Stimulated activated CD8-positive, alpha-beta memory T cell treated with anti-CD3 and anti-CD28 coated beads, Interleukin-4, amount 100 ng/mL, for 24 hours (primary cell): ENCODE measurements around the gene PDGFD.

ENCODE experiments used
- DNase-seq: peaks from one replicate; pipeline ENCODE4 v3.0.0-alpha.2; 2020; ENCODE audit warnings: low read depth

Gene PDGFD

DNA sequence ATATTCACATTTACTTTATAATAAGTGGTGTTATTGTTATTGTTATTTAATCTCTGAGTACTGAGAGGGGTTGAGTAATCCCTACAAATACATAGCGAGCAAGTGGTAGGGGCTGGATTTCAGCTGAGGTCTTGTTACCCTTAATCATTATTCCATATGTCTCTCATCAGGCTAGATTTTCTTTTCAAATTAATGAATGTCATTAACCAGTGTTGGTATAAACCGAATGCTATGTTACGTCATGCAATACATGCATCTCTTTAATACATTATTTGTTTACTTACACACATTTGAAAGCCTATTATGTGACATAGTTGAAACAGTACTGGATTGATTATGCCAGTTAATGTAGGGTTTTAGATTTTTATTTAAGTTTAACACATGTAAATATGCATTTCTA is 18.9 kb downstream of the PDGFD start:
- no peak for DNase-seq

DNA sequence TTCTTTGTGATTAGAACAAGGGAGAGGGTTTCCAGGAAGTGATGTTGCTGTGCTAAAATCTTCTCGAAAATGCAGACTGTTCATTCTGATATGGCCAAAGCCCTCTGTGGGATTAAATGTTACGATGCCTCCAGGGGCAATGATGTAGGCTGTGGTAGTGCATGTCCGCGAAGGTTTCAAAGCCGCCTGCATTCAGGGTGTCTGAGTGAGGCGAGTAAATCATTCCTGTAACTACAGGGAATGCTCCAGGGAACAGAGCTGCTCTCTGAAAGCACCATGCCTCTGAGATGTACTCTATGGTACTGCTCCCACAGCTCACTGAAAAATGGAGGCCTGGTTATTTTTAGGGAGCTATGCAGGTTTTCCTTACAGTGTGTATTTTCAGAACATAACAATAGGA is 21.2 kb downstream of the PDGFD start:
- no peak for DNase-seq

DNA sequence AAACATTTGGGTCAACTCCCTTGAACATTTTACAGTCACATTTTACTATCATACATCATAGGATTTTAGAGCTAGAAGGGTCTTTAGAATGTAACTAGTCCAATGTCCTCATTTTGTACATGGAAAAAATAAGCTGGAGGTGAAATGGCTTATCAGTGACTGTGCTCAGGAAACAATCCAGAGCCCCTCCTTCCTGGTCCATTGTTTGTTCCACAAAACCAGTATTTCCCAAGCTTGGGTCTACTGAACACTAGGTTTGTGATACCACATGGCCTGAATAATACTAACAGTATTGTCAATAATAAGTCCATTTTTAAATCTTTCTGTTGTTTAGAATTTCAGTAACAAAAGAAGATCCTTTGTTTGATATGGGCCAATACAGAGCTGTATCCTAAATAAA is 27.1 kb downstream of the PDGFD start:
- DNase-seq = no peak

DNA sequence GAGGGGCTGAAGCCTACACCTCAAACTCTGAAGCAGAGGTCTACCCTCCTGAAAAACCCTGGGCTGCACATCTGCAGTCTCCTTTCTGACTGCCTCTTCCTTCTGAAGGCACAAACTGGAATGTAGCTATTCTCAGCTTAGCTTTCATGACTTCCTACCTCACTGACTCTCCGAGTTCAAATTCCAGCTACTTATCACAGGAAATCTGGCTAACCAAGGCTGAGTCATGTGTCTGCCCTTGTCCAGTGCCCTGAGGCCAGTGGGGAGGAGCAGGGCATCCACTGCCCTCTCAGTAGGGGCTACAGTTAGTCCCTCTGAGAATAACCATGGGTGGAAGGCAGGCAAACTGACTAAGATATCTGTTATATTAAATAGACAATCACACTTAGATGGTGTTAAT is 29.2 kb downstream of the PDGFD start:
- no peak for DNase-seq

DNA sequence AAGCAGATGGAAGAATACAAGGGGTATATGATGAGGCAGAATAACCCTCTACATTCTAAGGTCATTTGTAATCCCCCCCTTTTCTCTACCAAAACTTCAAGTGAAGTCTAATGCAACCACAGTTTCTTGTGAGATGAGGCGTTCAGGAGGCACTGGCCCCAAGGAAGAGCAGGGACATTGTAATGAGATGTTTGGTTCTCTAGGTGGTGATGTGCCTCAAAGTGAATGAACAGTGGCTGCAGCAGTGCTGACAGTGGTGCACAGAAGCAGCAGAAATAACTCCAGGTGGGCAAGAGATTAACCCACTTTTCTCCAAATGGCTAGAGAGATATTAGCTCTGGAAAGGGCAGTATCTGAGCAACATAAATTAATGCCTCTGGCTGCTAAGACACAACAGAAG is 33.8 kb downstream of the PDGFD start:
- DNase-seq = no peak

DNA sequence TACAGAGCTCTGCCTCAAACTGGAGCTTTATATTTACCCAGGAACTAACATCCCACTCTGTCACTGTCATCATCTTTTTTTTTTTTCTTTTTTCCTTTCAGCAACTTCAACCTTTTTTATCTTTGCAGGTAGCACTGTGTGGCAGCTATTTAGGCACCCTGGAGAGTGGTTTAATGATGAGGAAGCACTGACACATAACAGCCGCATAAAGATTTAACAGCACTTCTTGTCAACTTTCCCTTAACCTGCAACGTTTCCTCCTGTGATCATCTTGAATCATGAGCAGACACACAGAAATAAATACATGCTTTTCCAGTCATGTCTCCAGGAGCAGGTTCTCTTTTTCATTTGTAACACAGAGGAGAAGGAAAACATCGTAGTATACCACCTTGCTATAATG is 34.8 kb downstream of the PDGFD start:
- DNase-seq = no peak

DNA sequence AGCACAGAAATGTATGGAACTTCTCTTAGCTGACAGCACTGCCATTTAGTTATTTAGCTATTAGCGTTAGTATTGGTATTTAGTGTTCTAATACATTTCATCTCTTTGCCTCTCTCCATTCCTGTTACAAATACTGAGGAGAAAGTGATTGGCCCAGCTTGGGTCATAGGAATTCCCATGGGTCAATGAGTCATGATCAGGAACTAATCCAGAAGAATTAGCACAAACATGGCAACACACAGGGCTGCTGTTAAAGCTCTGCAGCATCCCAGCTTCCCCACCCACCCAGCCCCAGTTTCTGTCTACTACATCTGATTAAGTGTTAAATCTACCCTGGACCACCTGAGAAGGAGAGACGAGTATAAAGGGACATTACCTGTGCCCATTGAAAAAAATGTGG is 36.1 kb downstream of the PDGFD start:
- DNase-seq = no peak

DNA sequence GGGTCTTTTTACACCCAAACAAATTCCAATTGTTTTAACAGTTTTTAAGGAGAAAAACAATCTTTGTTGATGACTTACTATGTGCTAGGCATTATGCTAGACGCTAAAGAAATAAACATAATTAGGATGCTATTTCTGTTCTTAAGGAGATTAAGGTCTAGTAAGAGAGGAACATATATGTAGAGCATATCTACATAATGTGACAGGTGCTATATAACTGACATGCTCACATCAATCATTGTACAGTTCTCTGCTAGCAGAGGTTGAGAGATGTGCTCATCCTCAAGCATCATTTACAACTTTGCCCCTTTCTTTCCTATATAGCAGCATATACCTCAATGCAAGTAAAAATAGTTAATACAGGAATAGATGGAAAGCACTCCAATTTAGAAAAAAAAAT is 37.5 kb downstream of the PDGFD start:
- DNase-seq = no peak

DNA sequence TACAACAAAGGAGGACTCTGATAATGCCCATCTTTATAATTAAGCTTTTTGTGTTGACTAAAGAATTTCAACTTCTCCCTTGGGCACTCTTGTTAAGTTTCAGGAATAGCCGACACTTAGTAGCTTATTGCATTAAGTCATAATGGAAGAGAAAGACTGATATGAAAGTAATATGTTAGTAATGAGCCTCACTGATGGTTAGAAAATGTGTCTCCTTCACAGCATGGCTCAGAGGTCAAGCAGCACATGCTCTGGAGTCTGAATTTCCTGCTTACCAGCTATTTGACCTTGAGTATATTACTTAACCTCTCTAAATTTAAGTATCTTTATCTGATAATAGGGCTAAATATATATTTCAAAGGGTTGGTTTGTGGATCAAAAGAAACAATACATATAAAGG is 39.0 kb downstream of the PDGFD start:
- DNase-seq = no peak

DNA sequence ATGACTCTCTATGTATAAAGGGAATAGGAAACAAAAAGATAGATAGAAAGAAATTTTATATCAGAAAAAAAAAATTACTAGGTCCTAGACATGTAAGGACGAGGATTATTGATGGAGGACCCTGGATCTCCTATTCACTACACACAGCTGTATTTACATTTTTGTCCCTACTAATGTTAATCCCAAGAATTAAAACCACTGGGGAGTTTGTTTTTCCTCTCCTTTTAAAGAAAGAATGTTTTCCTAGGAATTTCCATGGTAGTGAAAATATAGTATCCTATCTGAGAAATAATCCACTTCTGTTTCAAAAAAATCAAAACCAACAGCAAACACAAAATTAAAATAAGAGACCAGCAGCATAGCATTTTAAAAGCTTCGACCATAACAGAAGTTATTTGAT is 41.1 kb downstream of the PDGFD start:
- DNase-seq = no peak

DNA sequence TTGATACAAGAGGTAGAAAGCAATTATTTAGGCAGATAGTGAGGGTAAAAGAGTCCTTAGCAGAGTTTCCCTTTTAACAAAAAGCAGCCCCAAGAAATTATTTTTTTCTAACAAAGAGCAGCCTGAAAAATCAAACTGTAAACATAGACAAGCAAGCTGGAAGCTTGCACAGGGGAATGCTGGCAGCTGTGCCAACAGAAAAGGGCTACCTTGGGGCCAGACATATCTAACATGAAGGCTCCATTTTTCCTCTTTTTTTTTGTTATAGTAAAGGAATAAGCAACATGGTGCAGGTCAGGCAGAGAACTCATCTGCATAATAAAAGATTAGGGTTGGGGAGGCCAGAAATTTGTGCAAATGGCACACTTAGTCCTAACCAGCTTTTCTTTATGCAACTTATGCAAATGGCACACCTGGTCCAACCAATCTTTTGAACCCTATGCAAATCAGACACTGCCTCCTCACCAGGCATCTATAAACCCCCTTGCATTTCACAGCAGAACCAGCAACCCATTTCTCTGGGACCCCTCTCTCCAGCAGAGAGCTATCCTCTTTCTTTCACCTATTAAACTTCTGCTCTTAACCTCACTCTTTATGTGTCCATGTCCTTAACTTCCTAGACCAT is 41.8 kb downstream of the PDGFD start:
- no peak for DNase-seq

DNA sequence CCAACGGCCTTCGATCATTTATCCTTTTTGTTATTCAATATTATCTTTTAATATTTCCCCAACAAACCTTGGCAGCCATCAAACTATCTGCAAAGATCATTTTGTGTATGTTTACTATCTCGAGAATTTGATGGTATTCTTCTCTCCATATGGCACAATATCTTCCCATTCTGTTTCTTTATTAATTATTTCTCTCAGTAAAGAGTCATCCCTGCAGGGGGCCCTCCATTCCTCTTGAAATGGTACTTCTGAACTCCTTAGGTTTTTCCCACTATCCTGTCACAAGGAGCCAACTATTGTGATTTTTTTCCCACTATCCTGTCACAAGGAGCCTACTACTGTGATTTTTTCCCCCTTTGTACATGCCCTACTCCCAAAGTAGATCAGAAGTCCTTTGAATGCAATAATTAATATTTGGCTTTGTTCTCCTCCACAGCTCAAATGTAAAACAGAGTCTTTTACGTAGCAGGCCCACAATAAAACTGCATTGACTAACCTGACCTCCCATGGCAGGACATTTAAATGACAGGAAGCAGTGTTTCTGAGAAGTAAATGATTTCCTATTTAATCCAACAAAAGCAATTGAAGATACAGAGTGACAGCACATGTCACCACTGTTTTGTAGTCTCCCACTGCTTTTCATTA is 43.3 kb downstream of the PDGFD start:
- no peak for DNase-seq

DNA sequence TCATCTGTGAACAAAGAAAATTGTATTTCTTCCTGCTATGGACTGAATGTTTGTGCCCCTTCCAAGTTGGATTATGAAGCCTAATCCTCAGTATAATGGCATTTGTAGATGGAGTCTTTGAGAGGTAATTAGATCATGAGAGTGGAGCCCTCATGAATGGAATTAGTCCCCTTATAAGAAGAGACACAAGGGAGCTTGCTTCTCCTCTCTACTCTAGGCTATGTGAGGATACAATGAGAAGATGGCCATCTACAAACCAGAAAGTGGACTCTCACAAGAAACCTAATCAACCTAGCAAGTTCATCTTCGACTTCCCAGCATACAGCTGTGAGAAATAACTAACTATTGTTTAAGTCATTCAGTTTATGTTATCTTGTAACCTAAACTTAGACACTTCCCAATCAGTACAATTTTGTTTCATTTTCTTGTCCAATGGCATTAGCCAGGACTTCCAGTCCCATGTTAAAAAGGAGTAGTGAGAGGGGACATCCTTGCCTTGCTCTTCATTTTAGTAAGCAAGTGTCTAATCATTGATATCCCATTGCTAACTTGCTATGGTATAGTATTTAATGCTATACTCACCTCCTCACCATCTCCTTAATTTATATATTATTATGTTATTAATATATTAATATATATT is 45.7 kb downstream of the PDGFD start:
- no peak for DNase-seq

DNA sequence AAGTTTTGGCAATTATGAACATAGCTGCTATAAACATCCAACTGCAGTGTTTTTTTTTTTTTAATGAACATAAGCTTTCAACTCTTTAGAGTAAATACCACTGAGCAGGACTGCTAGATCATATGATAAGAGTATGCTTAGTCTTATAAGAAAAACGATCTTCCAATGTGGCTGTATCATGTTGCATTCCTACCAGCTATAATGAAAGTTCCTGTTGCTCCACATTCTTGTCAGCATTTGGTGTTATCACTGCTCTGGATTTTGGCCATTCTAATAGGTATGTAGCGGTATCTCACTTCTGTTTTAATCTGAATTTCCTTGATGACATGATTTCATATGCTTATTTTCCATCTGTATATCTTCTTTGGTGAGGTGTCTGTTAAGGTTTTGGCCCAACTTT is 50.4 kb downstream of the PDGFD start:
- DNase-seq = no peak

DNA sequence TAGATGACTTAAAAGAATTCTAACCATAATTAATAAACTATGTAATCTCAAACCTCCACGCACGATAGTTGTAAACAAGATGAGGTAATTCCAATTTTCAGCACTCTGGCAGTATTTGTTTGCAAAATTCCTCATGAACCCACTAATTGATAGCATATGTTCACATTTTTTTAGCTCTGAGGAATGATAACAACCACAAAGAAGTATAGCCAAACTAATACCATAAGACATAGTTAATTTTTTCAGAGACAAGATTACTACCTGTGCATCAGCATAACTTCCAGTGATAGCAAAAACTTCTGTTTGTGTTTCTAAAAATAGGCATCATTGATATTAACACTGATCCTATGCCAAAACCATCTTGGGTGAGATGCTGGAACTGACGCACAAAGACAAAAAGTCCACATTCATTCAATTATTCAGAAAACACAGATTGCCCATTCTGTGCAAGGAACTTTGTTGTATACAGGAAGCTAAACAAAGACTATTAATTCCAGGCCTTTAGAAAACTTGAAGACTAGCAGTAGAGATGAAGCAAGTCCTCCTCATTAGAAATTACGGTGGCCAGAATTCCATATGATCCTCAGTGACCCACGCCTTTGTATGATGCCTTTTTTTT is 57.7 kb downstream of the PDGFD start:
- DNase-seq = no peak

DNA sequence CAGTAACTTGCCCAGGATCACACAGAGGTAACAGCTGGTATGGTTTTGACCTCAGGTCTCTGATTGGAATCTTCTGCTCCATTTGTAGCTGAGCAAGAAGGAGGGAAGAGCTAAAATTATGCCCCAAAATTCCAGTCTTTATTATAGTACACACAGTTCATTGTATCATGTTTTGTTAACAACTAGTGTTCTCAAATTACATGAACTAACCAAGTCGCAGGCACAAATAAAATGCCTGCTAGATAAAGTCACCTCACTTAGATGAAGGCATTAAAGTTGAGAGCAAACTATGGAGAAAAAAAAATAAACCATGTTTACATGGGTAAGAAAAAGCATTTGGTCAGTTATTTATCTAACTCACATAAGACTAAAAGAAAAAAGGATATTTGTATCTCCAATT is 58.8 kb downstream of the PDGFD start:
- no peak for DNase-seq

DNA sequence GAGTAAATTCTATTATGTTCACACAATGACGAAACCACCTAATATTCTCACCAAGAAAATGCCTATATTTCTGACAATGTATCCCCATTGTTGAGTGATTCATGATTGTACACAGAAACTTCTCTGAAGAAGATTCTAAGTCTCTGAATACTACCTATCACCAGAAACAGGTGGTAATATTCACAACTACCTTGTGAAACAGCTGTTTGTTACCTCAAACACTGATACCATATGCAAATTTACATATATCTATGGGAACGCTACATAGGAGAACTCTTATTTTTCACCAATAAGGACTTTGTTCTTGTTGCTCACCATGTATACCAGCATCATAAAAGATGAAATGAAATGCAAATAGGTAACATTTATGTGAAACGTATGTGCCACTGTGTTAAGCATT is 59.3 kb downstream of the PDGFD start:
- no peak for DNase-seq

DNA sequence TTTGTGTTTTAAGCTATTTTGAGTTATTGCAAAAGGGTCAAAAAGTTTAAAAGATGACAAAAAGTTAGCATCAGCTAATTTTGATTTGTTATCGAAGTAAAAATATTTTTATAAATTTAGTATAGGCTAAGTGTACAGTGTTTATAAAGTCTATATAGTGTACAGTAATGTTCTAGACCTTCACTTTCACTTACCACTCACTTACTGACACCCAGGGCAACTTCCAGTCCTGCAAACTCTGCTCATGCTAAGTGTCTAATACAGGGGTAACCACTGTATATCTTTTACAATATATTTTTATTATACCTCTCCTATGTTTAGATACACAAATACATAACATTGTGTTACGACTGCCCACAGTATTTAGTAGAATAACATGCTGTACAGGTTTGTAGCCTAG is 59.7 kb downstream of the PDGFD start:
- no peak for DNase-seq

DNA sequence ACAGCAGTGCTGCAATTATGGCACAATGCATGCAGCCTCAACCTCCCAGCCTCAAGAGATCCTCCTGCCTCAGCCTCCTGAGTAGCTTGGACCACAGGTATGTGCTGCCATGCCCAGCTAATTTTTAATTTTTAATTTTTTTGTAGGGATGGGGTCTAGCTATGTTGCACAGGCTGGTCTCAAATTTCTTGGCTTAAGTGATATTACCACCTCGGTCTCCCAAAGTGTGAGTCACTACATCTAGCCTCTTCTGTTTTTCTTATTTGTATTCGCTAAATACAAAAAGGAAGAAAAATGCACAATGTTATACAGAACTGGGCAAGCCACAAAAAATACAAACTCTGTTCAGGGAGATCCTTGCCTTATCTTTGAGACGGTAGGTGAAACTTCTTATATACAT is 65.4 kb downstream of the PDGFD start:
- no peak for DNase-seq

DNA sequence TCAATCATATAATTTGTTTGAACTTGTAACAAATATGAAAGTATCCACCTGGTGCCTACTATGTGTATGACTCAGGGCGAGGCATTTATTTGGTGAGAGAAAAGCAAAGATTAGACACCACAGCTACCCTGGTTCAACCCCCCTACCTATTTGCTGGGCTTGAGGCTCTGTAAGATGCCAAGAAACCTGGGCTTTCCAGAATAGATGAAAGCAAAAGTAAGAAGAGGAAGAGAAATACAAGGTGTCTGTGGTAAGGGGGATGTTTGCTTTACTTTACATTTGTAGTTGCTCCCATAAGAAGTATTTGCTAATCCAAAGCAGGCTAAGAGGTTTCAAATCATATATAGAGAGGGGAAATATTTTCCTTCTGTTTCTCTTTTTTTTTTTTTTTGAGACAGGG is 65.8 kb downstream of the PDGFD start:
- DNase-seq = no peak

DNA sequence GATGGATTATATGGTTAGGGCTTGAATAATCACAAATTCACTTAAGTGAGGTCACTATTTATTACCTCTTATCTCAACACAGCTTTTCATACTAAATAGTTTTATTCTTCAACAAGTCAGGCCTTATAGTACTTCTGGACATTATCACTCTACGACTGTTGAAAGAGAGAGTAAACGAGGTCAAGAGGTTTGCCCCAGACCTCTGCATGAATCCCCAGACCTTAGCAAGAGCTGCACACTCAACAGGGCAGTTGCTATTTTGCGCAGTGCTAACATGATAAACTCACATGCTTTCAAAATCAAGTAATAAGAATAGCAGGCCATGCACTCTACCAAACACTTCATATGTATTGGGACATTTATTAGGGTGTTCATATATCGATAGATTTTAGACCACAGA is 67.0 kb downstream of the PDGFD start:
- DNase-seq = no peak

DNA sequence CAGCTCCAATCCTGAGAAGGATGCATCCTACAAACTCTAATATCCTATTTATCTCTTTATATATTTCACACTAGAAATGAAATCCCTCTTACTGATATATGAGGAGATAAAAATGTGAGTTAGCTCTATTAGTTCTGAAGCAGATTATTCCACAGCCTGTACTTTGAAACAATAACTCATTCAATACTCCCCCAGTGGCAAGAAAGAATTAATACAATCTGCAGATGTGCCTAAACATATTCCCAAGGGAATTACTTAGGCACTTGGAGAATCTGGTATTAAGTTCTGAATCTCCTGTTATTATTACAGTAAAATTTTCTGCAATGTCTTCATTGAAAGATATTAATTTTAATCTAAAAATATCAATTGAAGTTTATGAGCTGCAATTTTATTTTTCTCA is 68.2 kb downstream of the PDGFD start:
- no peak for DNase-seq

DNA sequence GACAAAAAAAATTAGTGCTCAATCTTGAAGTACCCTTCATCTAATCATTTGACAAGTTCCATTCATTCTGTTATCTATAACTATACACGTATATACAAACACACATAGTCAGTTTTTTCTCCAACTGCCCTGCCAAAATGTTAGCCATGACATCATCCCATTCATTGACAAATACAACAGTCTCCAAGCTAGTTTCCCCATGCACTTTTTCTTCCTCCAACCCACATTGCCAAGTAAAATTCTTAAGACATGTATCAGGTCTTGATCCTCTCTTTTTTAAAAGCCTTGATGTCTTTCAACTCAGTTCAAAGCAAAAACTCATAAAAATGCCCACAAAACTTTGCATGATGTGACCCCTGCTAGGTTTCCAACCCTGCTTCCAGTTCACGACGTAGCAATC is 69.4 kb downstream of the PDGFD start:
- no peak for DNase-seq
